Measurements from ENCODE around the gene ARF5.

The ARF5 gene

GRCh38 chr7:127628445-127628844 lies 40.2 kb downstream of the ARF5 start:
- TF ChIP-seq CTCF (IDR thresholded peaks at IDR 0.05; ENCODE audit: low read depth, low read length): no peak
- in situ Hi-C loops (cut with HindIII; ENCODE audit: low sequenced_read_pairs): no loop called here
- DNase-seq (ENCODE audit: low read depth, low spot score): no peak
- H3K4me3 ChIP-seq (ENCODE audit: low read depth, low read length): no peak overlapping the region

DNA sequence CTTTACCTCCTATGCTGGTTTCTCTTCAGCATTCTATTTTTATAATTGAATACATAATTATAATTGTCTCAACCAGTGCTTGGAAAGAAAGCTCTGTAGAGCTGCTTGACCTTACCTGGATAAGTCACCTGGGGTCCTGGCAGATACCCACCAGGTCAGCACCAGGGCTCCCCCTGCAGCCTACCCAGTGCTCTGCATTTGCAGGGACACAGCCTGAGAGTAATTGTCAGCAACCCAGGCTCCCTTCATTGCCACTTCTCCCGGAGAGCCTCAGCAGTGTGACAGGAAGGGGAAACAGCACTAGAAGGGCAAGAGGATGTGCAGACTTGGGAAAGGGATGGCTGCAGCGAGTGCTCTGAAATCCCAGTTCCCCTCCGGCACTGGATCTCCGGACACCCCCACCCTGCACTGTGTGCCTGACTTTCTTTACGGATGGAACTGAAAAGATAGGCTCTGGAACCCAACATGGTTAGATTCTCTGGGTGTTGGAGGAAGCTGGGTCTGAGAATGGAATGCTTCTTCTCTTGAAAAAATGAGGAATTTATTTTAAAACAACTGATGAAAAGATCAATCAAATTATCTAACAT lies 41.1 kb downstream of the ARF5 start:
- TF ChIP-seq CTCF (IDR thresholded peaks at IDR 0.05; ENCODE audit: low read depth, low read length): peak; percentile 44
- in situ Hi-C loops (cut with HindIII; ENCODE audit: low sequenced_read_pairs): no loop called here
- H3K4me3 ChIP-seq (ENCODE audit: low read depth, low read length): no peak overlapping the region
- DNase-seq (ENCODE audit: low read depth, low spot score): no peak

- no peak overlapping the region for H3K4me3 ChIP-seq (ENCODE audit: low read depth, low read length)
- TF ChIP-seq CTCF (IDR thresholded peaks at IDR 0.05; ENCODE audit: low read depth, low read length): no peak
- DNase-seq (ENCODE audit: low read depth, low spot score): peak; percentile 60
- in situ Hi-C loops (cut with HindIII; ENCODE audit: low sequenced_read_pairs): no loop called here
Observed at GRCh38 chr7:127632276-127632910, 44.2 kb downstream of the ARF5 start.

DNA sequence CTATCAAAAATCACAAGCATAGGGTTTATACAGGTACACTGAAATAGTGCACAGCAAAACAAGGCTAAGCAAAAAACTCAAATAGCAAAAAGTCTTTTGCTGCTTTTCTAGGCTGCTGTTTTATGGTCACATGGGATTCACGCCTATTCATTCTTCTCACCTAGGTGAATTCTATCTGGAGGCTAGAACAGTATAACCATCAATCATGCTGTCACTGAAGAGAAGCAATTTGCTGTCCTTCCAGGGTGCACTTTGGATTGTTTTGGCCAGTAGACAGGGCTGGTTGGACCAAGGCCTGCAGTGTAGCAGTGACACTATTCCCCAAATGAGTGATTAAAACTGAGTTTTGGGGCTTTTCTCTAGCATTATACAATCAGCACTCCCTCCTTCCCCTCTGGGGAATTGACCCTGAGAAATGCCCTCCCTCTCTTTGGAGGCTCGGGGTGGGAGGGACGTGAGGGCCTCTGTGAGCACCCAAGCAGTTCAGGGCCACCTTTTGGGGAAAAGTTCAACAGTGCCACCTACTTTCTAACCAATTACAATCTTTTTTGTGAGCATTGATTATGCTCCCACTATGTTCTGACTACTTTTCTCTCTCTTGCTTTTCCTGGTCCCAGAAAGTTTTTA lies 47.6 kb downstream of the ARF5 start:
- no peak overlapping the region for H3K4me3 ChIP-seq (ENCODE audit: low read depth, low read length)
- no peak for DNase-seq (ENCODE audit: low read depth, low spot score)
- TF ChIP-seq CTCF (IDR thresholded peaks at IDR 0.05; ENCODE audit: low read depth, low read length): no peak
- in situ Hi-C loops (cut with HindIII; ENCODE audit: low sequenced_read_pairs): no loop called here

GRCh38 chr7:127638197-127638596 lies 50.0 kb downstream of the ARF5 start:
- no peak overlapping the region for H3K4me3 ChIP-seq (ENCODE audit: low read depth, low read length)
- DNase-seq (ENCODE audit: low read depth, low spot score): no peak

More at GRCh38 chr7:127638197-127638596, 50.0 kb downstream of the ARF5 start:
- in situ Hi-C loops (cut with HindIII; ENCODE audit: low sequenced_read_pairs): no loop called here
- TF ChIP-seq CTCF (IDR thresholded peaks at IDR 0.05; ENCODE audit: low read depth, low read length): no peak
